ENCODE measurements around the gene ZSCAN1.

Gene ZSCAN1

DNA sequence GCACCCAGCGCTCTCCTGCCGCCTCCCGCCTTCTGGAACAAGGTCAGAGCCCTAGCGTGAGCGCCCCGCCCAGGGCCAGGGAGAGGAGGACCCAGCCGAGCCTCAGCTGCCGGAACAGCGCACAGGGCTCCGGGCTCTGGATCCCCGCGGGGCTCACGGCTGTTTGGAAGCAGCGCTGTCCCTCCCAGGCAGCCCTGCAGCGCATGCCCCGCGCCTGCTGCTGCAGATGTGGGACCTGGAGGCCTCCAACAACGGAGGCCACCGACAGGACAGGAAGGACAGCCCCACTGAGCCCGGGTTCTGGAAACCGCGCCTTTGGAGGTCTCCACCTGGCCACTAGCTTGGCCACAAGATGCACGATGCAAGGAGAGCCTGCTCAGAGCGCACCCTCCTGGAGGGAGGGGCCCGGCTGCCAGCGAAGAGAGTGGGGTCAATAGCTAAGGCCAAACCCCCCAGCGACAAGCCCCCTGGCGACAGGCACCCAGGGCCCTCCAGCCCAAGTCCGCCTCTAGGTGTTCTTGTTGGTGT, 51.6 kb downstream of the ZSCAN1 start:
- CTCF ChIA-PET: no interaction called here
- TF ChIP-seq, protein P1, sequence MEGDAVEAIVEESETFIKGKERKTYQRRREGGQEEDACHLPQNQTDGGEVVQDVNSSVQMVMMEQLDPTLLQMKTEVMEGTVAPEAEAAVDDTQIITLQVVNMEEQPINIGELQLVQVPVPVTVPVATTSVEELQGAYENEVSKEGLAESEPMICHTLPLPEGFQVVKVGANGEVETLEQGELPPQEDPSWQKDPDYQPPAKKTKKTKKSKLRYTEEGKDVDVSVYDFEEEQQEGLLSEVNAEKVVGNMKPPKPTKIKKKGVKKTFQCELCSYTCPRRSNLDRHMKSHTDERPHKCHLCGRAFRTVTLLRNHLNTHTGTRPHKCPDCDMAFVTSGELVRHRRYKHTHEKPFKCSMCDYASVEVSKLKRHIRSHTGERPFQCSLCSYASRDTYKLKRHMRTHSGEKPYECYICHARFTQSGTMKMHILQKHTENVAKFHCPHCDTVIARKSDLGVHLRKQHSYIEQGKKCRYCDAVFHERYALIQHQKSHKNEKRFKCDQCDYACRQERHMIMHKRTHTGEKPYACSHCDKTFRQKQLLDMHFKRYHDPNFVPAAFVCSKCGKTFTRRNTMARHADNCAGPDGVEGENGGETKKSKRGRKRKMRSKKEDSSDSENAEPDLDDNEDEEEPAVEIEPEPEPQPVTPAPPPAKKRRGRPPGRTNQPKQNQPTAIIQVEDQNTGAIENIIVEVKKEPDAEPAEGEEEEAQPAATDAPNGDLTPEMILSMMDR (IDR thresholded peaks at IDR 0.05; ENCODE audit: insufficient read depth, low read length, missing control alignments): no peak
- POLR2A ChIA-PET: no interaction called here
- DNase-seq (ENCODE audit: low read depth, low spot score): no peak
- H3K4me3 ChIP-seq (ENCODE audit: low read depth, low read length): no peak overlapping the region

DNA sequence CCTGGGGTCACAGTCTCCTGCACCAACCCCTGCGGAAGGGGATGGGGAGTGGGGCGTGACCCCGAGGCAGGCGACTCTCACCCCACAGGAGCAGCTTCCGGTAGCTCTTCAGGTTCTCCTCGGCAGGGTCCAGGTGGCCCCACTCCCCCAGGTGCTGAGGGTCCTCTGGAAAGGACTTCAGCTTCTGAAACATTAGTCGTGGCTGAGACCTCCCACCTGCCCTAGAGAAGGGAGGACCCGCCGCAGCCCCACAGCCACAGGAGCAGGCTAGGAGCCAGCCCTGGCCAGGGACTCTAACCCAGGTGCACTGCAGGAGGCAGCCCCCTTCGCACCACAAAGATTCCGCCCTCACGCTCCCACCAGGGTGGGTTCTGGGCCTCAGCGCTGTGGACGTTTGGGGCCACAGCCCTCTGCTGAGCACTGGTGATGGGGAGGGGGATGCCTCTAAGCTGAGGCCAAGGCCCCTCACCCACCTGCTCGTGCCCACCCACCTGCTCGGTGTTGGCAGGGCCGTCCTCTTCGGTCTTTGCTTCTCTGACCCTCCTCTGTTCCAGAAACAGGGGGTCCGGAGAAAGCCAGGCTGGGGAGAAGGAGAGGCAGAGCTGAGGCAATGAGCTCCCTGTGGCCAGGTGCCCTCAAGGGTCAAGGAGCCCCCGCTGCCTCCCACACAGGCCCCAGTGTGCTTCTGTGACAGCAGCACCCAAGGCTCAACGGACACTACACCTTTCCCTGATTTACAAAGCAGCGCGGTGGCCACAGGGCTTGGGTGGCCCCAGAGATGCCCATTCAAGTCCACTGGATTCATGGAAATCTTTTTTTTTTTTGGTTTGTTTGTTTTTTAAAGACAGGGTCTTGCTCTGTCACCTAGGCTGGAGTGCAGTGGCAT, 53.2 kb downstream of the ZSCAN1 start:
- H3K4me3 ChIP-seq (ENCODE audit: low read depth, low read length): no peak overlapping the region
- ChIA-PET CTCF (no interaction called here), POLR2A (no interaction called here)
- TF ChIP-seq, protein P1 (IDR thresholded peaks at IDR 0.05; ENCODE audit: insufficient read depth, low read length, missing control alignments): no peak
- DNase-seq (ENCODE audit: low read depth, low spot score): no peak

DNA sequence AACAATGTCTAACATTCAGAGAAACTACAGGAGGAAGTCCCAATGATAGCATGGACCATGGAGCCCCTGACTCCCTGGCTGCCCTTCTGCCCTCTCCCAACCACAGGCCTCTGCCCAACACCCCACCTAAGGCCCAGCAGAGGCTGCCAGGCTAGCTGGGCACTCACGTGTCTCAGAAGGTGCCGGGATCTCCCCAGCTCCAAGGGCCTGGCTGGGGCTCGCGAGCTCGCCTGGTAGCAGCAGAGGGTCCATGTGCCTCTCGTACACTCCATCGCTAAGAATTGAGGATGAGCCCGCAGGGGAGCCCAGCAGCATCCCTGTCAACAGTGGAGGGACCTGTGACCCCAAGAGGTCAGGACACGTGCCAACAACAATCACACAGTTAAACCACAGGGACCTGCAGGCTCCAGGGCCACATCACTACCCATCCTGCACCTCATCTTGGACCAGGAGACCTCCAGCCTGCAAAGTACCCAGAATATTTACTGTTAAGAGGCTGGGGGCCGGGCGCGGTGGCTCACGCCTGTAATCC, 54.8 kb downstream of the ZSCAN1 start:
- ChIA-PET CTCF (no interaction called here), POLR2A (no interaction called here)
- TF ChIP-seq, protein P1 (IDR thresholded peaks at IDR 0.05; ENCODE audit: insufficient read depth, low read length, missing control alignments): no peak
- no peak for DNase-seq (ENCODE audit: low read depth, low spot score)
- no peak overlapping the region for H3K4me3 ChIP-seq (ENCODE audit: low read depth, low read length)

DNA sequence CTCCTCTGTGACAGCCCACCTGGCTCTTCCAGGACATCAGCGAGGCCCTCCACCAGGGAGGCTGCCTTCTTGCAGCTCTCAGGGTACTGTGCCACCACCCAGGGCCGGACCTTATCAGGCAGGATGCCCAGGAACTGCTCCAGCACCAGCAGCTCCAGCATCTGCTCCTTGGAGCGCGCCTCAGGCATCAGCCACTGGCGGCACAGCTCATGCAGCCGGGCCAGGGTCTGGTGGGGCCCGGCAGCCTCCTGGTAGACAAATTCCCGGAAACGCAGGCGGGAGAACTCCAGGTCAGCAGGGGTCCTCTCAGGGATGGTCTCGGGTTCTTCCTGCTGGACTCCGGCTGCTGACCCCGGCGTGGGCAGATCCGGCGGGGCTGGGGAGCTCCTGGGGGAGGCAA, 56.0 kb downstream of the ZSCAN1 start:
- no peak for DNase-seq (ENCODE audit: low read depth, low spot score)
- POLR2A ChIA-PET: no interaction called here
- TF ChIP-seq, protein P1 (IDR thresholded peaks at IDR 0.05; ENCODE audit: insufficient read depth, low read length, missing control alignments): no peak
- H3K4me3 ChIP-seq (ENCODE audit: low read depth, low read length): no peak overlapping the region
- CTCF ChIA-PET: no interaction called here

DNA sequence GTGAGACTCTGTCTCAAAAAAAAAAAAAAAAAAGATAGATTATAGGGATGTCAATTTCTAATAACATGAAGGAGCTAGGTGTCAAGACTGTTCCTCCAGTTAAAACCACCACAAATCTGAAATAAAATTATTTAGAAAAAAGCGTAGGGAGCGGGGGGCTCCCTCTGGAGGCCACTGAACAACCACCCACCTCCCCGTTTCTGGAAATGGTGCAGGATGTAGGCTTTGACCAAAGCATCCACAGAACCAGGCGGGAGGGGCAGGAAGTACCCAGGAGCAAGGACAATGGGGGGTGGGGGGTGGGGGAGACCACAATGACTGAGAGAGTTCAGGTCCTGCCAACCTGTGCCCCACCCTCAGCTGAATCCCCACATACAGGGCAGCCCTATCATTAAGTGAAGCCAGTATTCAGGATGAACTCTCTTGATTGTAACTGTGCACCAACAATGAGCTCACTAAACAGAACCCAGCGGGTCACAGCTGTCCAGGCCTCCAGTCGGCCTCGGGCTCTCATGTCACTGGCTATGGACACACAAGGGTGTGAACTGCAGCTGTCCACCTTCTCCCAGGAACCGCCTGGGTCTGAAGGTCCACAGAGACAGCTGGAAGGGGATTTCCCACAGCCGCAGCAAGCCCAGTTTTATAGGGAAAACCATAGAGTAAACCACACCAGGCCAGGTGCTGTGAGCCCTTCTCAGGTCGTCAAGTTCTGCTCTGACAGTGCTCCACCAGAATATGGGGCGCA, 57.6 kb downstream of the ZSCAN1 start:
- ChIA-PET POLR2A (interaction anchor here (0.7 kb wide), 1 partner anchor 124 kb away, joined by 3 read pairs; no protein-coding TSS in a partner anchor), CTCF (no interaction called here)
- TF ChIP-seq, protein P1 (IDR thresholded peaks at IDR 0.05; ENCODE audit: insufficient read depth, low read length, missing control alignments): no peak
- DNase-seq (ENCODE audit: low read depth, low spot score): no peak
- no peak overlapping the region for H3K4me3 ChIP-seq (ENCODE audit: low read depth, low read length)

DNA sequence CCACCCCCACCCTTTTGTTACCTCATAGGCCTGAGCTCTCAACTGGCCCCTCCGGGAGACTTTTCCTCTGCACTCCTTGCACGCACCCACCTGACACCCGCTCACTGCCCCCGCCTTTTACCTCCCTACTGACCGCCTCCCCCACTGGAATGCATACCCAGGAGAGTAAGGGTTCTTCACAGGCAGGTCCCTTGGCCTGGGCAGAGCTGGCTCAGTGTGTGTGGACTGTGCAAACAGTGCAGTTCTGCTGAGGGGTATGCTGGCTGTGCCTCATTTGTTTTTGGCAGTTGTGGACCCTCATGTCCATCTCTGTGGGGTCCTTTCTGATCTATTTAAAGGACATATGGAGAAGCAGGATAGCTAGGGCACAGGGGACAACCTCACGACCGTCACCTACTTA, 59.2 kb downstream of the ZSCAN1 start:
- H3K4me3 ChIP-seq (ENCODE audit: low read depth, low read length): no peak overlapping the region
- TF ChIP-seq, protein P1 (IDR thresholded peaks at IDR 0.05; ENCODE audit: insufficient read depth, low read length, missing control alignments): no peak
- DNase-seq (ENCODE audit: low read depth, low spot score): no peak
- POLR2A ChIA-PET: no interaction called here
- CTCF ChIA-PET: no interaction called here
